IPS-18c (cell line): ENCODE data around the gene ANKRD11.

ENCODE experiments used
- H3K4me3 ChIP-seq: 2 replicates; pipeline ENCODE4 v1.7.0; 2013; ENCODE audit warnings: low read depth, mild to moderate bottlenecking, low read length, moderate library complexity; ENCODE audit not compliant: insufficient read depth
- H3K9me3 ChIP-seq: one replicate; pipeline ENCODE4 v1.6.1; 2013; ENCODE audit warnings: mild to moderate bottlenecking, low read length, moderate library complexity; ENCODE audit not compliant: control insufficient read depth, insufficient read depth

Gene ANKRD11

GRCh38 chr16:89510526-89510925 is 20.2 kb upstream of the ANKRD11 start:
- no peak overlapping the region for H3K4me3 ChIP-seq

GRCh38 chr16:89507834-89508590 is 17.7 kb upstream of the ANKRD11 start, which contains the start of gene SPG7:
Gene SPG7, plus strand, starts transcription at chr16:89508403. Its CDS starts 15 bp downstream, at chr16:89508418.
- Histone ChIP-seq H3K4me3 (peak within 1 kb of the TSS; percentile 89), H3K9me3 (no peaks in the 10 kb centered on the region)

More at GRCh38 chr16:89510526-89510925, 20.2 kb upstream of the ANKRD11 start:
- no peaks in the 10 kb centered on the region for H3K9me3 ChIP-seq

- peak overlapping the region; percentile 89 for H3K4me3 ChIP-seq
Observed at GRCh38 chr16:89507214-89507833, 17.0 kb upstream of the ANKRD11 start.

GRCh38 chr16:89506791-89507191 is 16.4 kb upstream of the ANKRD11 start:
- Histone ChIP-seq H3K4me3 (no peak overlapping the region; the same call in 1 of the 2 replicates), H3K9me3 (no peaks in the 10 kb centered on the region)

More at GRCh38 chr16:89507214-89507833, 17.0 kb upstream of the ANKRD11 start:
- no peaks in the 10 kb centered on the region for H3K9me3 ChIP-seq

- Histone ChIP-seq H3K4me3 (no peak overlapping the region), H3K9me3 (no peaks in the 10 kb centered on the region)
Observed at GRCh38 chr16:89506113-89506504, 15.7 kb upstream of the ANKRD11 start.

- Histone ChIP-seq H3K4me3 (no peak overlapping the region), H3K9me3 (no peaks in the 10 kb centered on the region)
Observed at GRCh38 chr16:89505204-89506112, 15.1 kb upstream of the ANKRD11 start.

- H3K4me3 ChIP-seq, result no peak overlapping the region
- H3K9me3 ChIP-seq, result no peaks in the 10 kb centered on the region
Observed at GRCh38 chr16:89504091-89504490, 13.7 kb upstream of the ANKRD11 start.

GRCh38 chr16:89502081-89502843 is 11.9 kb upstream of the ANKRD11 start:
- no peaks in the 10 kb centered on the region for H3K9me3 ChIP-seq

GRCh38 chr16:89499767-89500166 is 9.4 kb upstream of the ANKRD11 start:
- H3K4me3 ChIP-seq, result no peak overlapping the region
- no peaks in the 10 kb centered on the region for H3K9me3 ChIP-seq

More at GRCh38 chr16:89502081-89502843, 11.9 kb upstream of the ANKRD11 start:
- no peak overlapping the region for H3K4me3 ChIP-seq

- no peaks in the 10 kb centered on the region for H3K9me3 ChIP-seq
- H3K4me3 ChIP-seq, result no peak overlapping the region
Observed at GRCh38 chr16:89498839-89499238, 8.5 kb upstream of the ANKRD11 start.

GRCh38 chr16:89495121-89495520 is 4.8 kb upstream of the ANKRD11 start:
- H3K9me3 ChIP-seq, result peaks cover under 1% of the 10 kb centered on the region
- no peak overlapping the region for H3K4me3 ChIP-seq

- peaks cover 2% of the 10 kb centered on the region for H3K9me3 ChIP-seq
- H3K4me3 ChIP-seq, result no peak overlapping the region
Observed at GRCh38 chr16:89493776-89494175, 3.4 kb upstream of the ANKRD11 start.

- Histone ChIP-seq H3K9me3 (peaks cover 2% of the 10 kb centered on the region), H3K4me3 (no peak overlapping the region; the same call in 1 of the 2 replicates)
Observed at GRCh38 chr16:89491974-89492687, 1.8 kb upstream of the ANKRD11 start.

GRCh38 chr16:89491238-89491869 is 993 bp upstream of the ANKRD11 start:
- H3K4me3 ChIP-seq, result peak overlapping the region; percentile 91
- peaks cover 2% of the 10 kb centered on the region for H3K9me3 ChIP-seq

GRCh38 chr16:89489898-89490438 is 393 bp downstream of the ANKRD11 start:
- Histone ChIP-seq H3K9me3 (peaks cover 2% of the 10 kb centered on the region), H3K4me3 (peak overlapping the region; percentile 45)
